Measurements from ENCODE around the gene KDM6B. TPM values are rescaled to one million over a fixed set of nuclear protein-coding genes. Genes with fewer than 3 reads are reported as not detected.

The KDM6B gene
- total RNA-seq, 2 donors from 2014 or later, result 49.5 to 50.4 TPM

- ATAC-seq (no peak), DNase-seq (no peak)
- intact Hi-C loops (cut with DNase I, micrococcal nuclease), result no loop called here
These were observed 14.7 kb downstream of the KDM6B start for GRCh38 chr17:7848739-7849129.

- ATAC-seq (no peak), DNase-seq (peak in 1 of 2 donors; percentile 14)
- intact Hi-C loops (cut with DNase I, micrococcal nuclease), result no loop called here
These were observed 15.2 kb downstream of the KDM6B start for GRCh38 chr17:7849130-7849750.

GRCh38 chr17:7849751-7850504, 15.9 kb downstream of the KDM6B start:
- ATAC-seq (no peak), DNase-seq (no peak)
- intact Hi-C loops (cut with DNase I, micrococcal nuclease), result loop anchor here in 1 of 2 donors (5.0 kb wide), 1 partner anchor 108 kb away; no protein-coding TSS in a partner anchor

GRCh38 chr17:7850701-7851437, 16.9 kb downstream of the KDM6B start:
- intact Hi-C loops (cut with DNase I, micrococcal nuclease), result loop anchor here in 1 of 2 donors (5.0 kb wide), 1 partner anchor 109 kb away; no protein-coding TSS in a partner anchor
- DNase-seq (peak; percentile 15 to 34), ATAC-seq (peak; percentile 1)

GRCh38 chr17:7851438-7852261, 17.6 kb downstream of the KDM6B start:
- intact Hi-C loops (cut with DNase I, micrococcal nuclease), result loop anchor here in 1 of 2 donors (5.0 kb wide), 1 partner anchor 109 kb away; no protein-coding TSS in a partner anchor
- DNase-seq (peak; percentile 91 to 95), ATAC-seq (peak; percentile 78)

- intact Hi-C loops (cut with DNase I, micrococcal nuclease), result loop anchor here in 1 of 2 donors (5.0 kb wide), 1 partner anchor 110 kb away; no protein-coding TSS in a partner anchor
These were observed 18.2 kb downstream of the KDM6B start for GRCh38 chr17:7852262-7852670.

GRCh38 chr17:7852919-7853690, 19.1 kb downstream of the KDM6B start:
- intact Hi-C loops (cut with DNase I, micrococcal nuclease), result loop anchor here in 1 of 2 donors (5.0 kb wide), 1 partner anchor 111 kb away; no protein-coding TSS in a partner anchor
- ATAC-seq (no peak), DNase-seq (peak in 1 of 2 donors; percentile 19)

More at GRCh38 chr17:7852262-7852670, 18.2 kb downstream of the KDM6B start:
- ATAC-seq (no peak), DNase-seq (peak; percentile 38 to 42)

- intact Hi-C loops (cut with DNase I, micrococcal nuclease), result loop anchor here in 1 of 2 donors (5.0 kb wide), 1 partner anchor 111 kb away; no protein-coding TSS in a partner anchor
- ATAC-seq (no peak), DNase-seq (peak in 1 of 2 donors; percentile 26)
These were observed 19.6 kb downstream of the KDM6B start for GRCh38 chr17:7853691-7854038.

- intact Hi-C loops (cut with DNase I, micrococcal nuclease), result loop anchor here in 1 of 2 donors (5.0 kb wide), 1 partner anchor 112 kb away; no protein-coding TSS in a partner anchor
These were observed 20.2 kb downstream of the KDM6B start for GRCh38 chr17:7854078-7854777.

GRCh38 chr17:7854851-7855659, 21.0 kb downstream of the KDM6B start, which contains the start of gene TMEM88:
Gene TMEM88, plus strand, starts transcription at chr17:7855066. Its CDS starts 9 bp downstream, at chr17:7855075.
- DNase-seq (peak; percentile 29 to 49), ATAC-seq (no peak)
- intact Hi-C loops (cut with DNase I, micrococcal nuclease), result loop anchor here in 1 of 2 donors (5.0 kb wide), 1 partner anchor 113 kb away; no protein-coding TSS in a partner anchor

More at GRCh38 chr17:7854078-7854777, 20.2 kb downstream of the KDM6B start:
- ATAC-seq (no peak), DNase-seq (peak in 1 of 2 donors; percentile 39)

GRCh38 chr17:7855660-7856010, 21.6 kb downstream of the KDM6B start:
- intact Hi-C loops (cut with DNase I, micrococcal nuclease), result no loop called here
- peak in 1 of 2 donors; percentile 59 for DNase-seq
- ATAC-seq, result no peak

- DNase-seq (peak; percentile 71 to 85), ATAC-seq (peak; percentile 43)
- intact Hi-C loops (cut with DNase I, micrococcal nuclease), result no loop called here
These were observed 22.2 kb downstream of the KDM6B start for GRCh38 chr17:7856011-7856810.

GRCh38 chr17:7856811-7857712, 23.0 kb downstream of the KDM6B start, which contains the start of gene NAA38:
Gene NAA38, minus strand, starts transcription at chr17:7857559. Its CDS starts 96 bp downstream, at chr17:7857463.
- ATAC-seq (peak; percentile 74), DNase-seq (peak; percentile 96 to 98)
- intact Hi-C loops (cut with DNase I, micrococcal nuclease), result no loop called here

Data from left colon (tissue), 2 donors.